ENCODE data around the gene INTS15.
"Not testable (repeated sequence)": the region's sequence is repeated elsewhere in the genome, so short reads cannot be mapped to it uniquely, and the experiment has no call there.

INTS15 gene

GRCh38 chr7:6631605-6632004 is 41.8 kb downstream of the INTS15 start:
- H3K27ac ChIP-seq (ENCODE audit: low read depth, low read length), result no peak overlapping the region
- H3K9me3 ChIP-seq (ENCODE audit: control insufficient read depth in 1 of 2, low read length in 2 of 2), result no peaks in the 10 kb centered on the region
- H3K4me3 ChIP-seq (ENCODE audit: low read depth in 1 of 2, low read length in 2 of 2), result no peak overlapping the region
- no peaks in the 10 kb centered on the region for H3K27me3 ChIP-seq (ENCODE audit: control insufficient read depth in 1 of 2, insufficient read depth in 2 of 2, low read length in 2 of 2)
- no peak overlapping the region for H3K9ac ChIP-seq (ENCODE audit: low read depth in 1 of 2, low read length in 2 of 2)
- peaks cover 0 to 12% of the 10 kb centered on the region in 2 donors for H3K4me1 ChIP-seq (ENCODE audit: control insufficient read depth in 1 of 2, insufficient read depth in 2 of 2, low read length in 2 of 2)
- no peaks in the 10 kb centered on the region for H3K36me3 ChIP-seq (ENCODE audit: control insufficient read depth in 1 of 2, insufficient read depth in 2 of 2, low read length in 2 of 2)

GRCh38 chr7:6634021-6634420 is 44.2 kb downstream of the INTS15 start:
- no peaks in the 10 kb centered on the region for H3K36me3 ChIP-seq (ENCODE audit: control insufficient read depth in 1 of 2, insufficient read depth in 2 of 2, low read length in 2 of 2)
- peaks cover 9 to 19% of the 10 kb centered on the region in 2 donors for H3K4me1 ChIP-seq (ENCODE audit: control insufficient read depth in 1 of 2, insufficient read depth in 2 of 2, low read length in 2 of 2)
- H3K4me3 ChIP-seq (ENCODE audit: low read depth in 1 of 2, low read length in 2 of 2), result no peak overlapping the region
- H3K27ac ChIP-seq (ENCODE audit: low read depth, low read length), result no peak overlapping the region
- no peak overlapping the region for H3K9ac ChIP-seq (ENCODE audit: low read depth in 1 of 2, low read length in 2 of 2)
- H3K9me3 ChIP-seq (ENCODE audit: control insufficient read depth in 1 of 2, low read length in 2 of 2), result no peaks in the 10 kb centered on the region
- no peaks in the 10 kb centered on the region for H3K27me3 ChIP-seq (ENCODE audit: control insufficient read depth in 1 of 2, insufficient read depth in 2 of 2, low read length in 2 of 2)

- not testable (repeated sequence) for H3K27me3 ChIP-seq (ENCODE audit: control insufficient read depth in 1 of 2, insufficient read depth in 2 of 2, low read length in 2 of 2); H3K9ac ChIP-seq (ENCODE audit: low read depth in 1 of 2, low read length in 2 of 2); H3K9me3 ChIP-seq (ENCODE audit: control insufficient read depth in 1 of 2, low read length in 2 of 2); H3K4me3 ChIP-seq (ENCODE audit: low read depth in 1 of 2, low read length in 2 of 2); H3K36me3 ChIP-seq (ENCODE audit: control insufficient read depth in 1 of 2, insufficient read depth in 2 of 2, low read length in 2 of 2); H3K27ac ChIP-seq (ENCODE audit: low read depth, low read length)
- H3K4me1 ChIP-seq (ENCODE audit: control insufficient read depth in 1 of 2, insufficient read depth in 2 of 2, low read length in 2 of 2), result peaks cover 9 to 17% of the 10 kb centered on the region in 2 donors
Observed at GRCh38 chr7:6634971-6635370, 45.1 kb downstream of the INTS15 start.

GRCh38 chr7:6636741-6637543 is 47.1 kb downstream of the INTS15 start, which contains the start of gene ZNF316:
ZNF316 (plus strand) TSS chr7:6637318; CDS start chr7:6642410, 5,092 bp downstream.
- peaks cover 9 to 17% of the 10 kb centered on the region in 2 donors for H3K36me3 ChIP-seq (ENCODE audit: control insufficient read depth in 1 of 2, insufficient read depth in 2 of 2, low read length in 2 of 2)
- H3K4me3 ChIP-seq (ENCODE audit: low read depth in 1 of 2, low read length in 2 of 2), result peak within 1 kb of the TSS; percentile 72 to 76
- peak within 1 kb of the TSS; percentile 60 to 70 for H3K9ac ChIP-seq (ENCODE audit: low read depth in 1 of 2, low read length in 2 of 2)
- peak within 1 kb of the TSS; percentile 32 for H3K27ac ChIP-seq (ENCODE audit: low read depth, low read length)
- H3K4me1 ChIP-seq (ENCODE audit: control insufficient read depth in 1 of 2, insufficient read depth in 2 of 2, low read length in 2 of 2), result peaks cover 9 to 12% of the 10 kb centered on the region in 2 donors
- no peaks in the 10 kb centered on the region for H3K27me3 ChIP-seq (ENCODE audit: control insufficient read depth in 1 of 2, insufficient read depth in 2 of 2, low read length in 2 of 2)
- no peaks in the 10 kb centered on the region for H3K9me3 ChIP-seq (ENCODE audit: control insufficient read depth in 1 of 2, low read length in 2 of 2)

- Histone ChIP-seq H3K9ac (ENCODE audit: low read depth in 1 of 2, low read length in 2 of 2) (peak overlapping the region; percentile 54 to 61), H3K27ac (ENCODE audit: low read depth, low read length) (no peak overlapping the region), H3K4me1 (ENCODE audit: control insufficient read depth in 1 of 2, insufficient read depth in 2 of 2, low read length in 2 of 2) (peaks cover 9 to 12% of the 10 kb centered on the region in 2 donors), H3K4me3 (ENCODE audit: low read depth in 1 of 2, low read length in 2 of 2) (peak overlapping the region; percentile 65 to 74), H3K27me3 (ENCODE audit: control insufficient read depth in 1 of 2, insufficient read depth in 2 of 2, low read length in 2 of 2) (no peaks in the 10 kb centered on the region), H3K9me3 (ENCODE audit: control insufficient read depth in 1 of 2, low read length in 2 of 2) (no peaks in the 10 kb centered on the region), H3K36me3 (ENCODE audit: control insufficient read depth in 1 of 2, insufficient read depth in 2 of 2, low read length in 2 of 2) (peaks cover 10 to 24% of the 10 kb centered on the region in 2 donors)
Observed at GRCh38 chr7:6637544-6638229, 47.9 kb downstream of the INTS15 start.

GRCh38 chr7:6639032-6639431 is 49.2 kb downstream of the INTS15 start:
- no peaks in the 10 kb centered on the region for H3K9me3 ChIP-seq (ENCODE audit: control insufficient read depth in 1 of 2, low read length in 2 of 2)
- H3K4me3 ChIP-seq (ENCODE audit: low read depth in 1 of 2, low read length in 2 of 2), result no peak overlapping the region
- H3K36me3 ChIP-seq (ENCODE audit: control insufficient read depth in 1 of 2, insufficient read depth in 2 of 2, low read length in 2 of 2), result peaks cover 16 to 37% of the 10 kb centered on the region in 2 donors
- no peaks in the 10 kb centered on the region for H3K27me3 ChIP-seq (ENCODE audit: control insufficient read depth in 1 of 2, insufficient read depth in 2 of 2, low read length in 2 of 2)
- H3K27ac ChIP-seq (ENCODE audit: low read depth, low read length), result no peak overlapping the region
- H3K4me1 ChIP-seq (ENCODE audit: control insufficient read depth in 1 of 2, insufficient read depth in 2 of 2, low read length in 2 of 2), result peaks cover 9 to 12% of the 10 kb centered on the region in 2 donors
- H3K9ac ChIP-seq (ENCODE audit: low read depth in 1 of 2, low read length in 2 of 2), result no peak overlapping the region

- H3K9me3 ChIP-seq (ENCODE audit: control insufficient read depth in 1 of 2, low read length in 2 of 2), result no peaks in the 10 kb centered on the region
- H3K27me3 ChIP-seq (ENCODE audit: control insufficient read depth in 1 of 2, insufficient read depth in 2 of 2, low read length in 2 of 2), result no peaks in the 10 kb centered on the region
- peaks cover 9 to 12% of the 10 kb centered on the region in 2 donors for H3K4me1 ChIP-seq (ENCODE audit: control insufficient read depth in 1 of 2, insufficient read depth in 2 of 2, low read length in 2 of 2)
- H3K9ac ChIP-seq (ENCODE audit: low read depth in 1 of 2, low read length in 2 of 2), result no peak overlapping the region
- H3K36me3 ChIP-seq (ENCODE audit: control insufficient read depth in 1 of 2, insufficient read depth in 2 of 2, low read length in 2 of 2), result peaks cover 21 to 43% of the 10 kb centered on the region in 2 donors
- no peak overlapping the region for H3K27ac ChIP-seq (ENCODE audit: low read depth, low read length)
- no peak overlapping the region for H3K4me3 ChIP-seq (ENCODE audit: low read depth in 1 of 2, low read length in 2 of 2)
Observed at GRCh38 chr7:6639627-6640026, 49.8 kb downstream of the INTS15 start.

GRCh38 chr7:6640246-6640721 is 50.5 kb downstream of the INTS15 start:
- Histone ChIP-seq H3K4me1 (ENCODE audit: control insufficient read depth in 1 of 2, insufficient read depth in 2 of 2, low read length in 2 of 2) (peaks cover 9 to 12% of the 10 kb centered on the region in 2 donors), H3K9me3 (ENCODE audit: control insufficient read depth in 1 of 2, low read length in 2 of 2) (no peaks in the 10 kb centered on the region), H3K27ac (ENCODE audit: low read depth, low read length) (no peak overlapping the region), H3K9ac (ENCODE audit: low read depth in 1 of 2, low read length in 2 of 2) (no peak overlapping the region), H3K27me3 (ENCODE audit: control insufficient read depth in 1 of 2, insufficient read depth in 2 of 2, low read length in 2 of 2) (no peaks in the 10 kb centered on the region), H3K36me3 (ENCODE audit: control insufficient read depth in 1 of 2, insufficient read depth in 2 of 2, low read length in 2 of 2) (peaks cover 21 to 49% of the 10 kb centered on the region in 2 donors), H3K4me3 (ENCODE audit: low read depth in 1 of 2, low read length in 2 of 2) (no peak overlapping the region)

- Histone ChIP-seq H3K9ac (ENCODE audit: low read depth in 1 of 2, low read length in 2 of 2) (no peak overlapping the region), H3K4me1 (ENCODE audit: control insufficient read depth in 1 of 2, insufficient read depth in 2 of 2, low read length in 2 of 2) (peaks cover 9% of the 10 kb centered on the region in 2 donors), H3K27me3 (ENCODE audit: control insufficient read depth in 1 of 2, insufficient read depth in 2 of 2, low read length in 2 of 2) (no peaks in the 10 kb centered on the region), H3K27ac (ENCODE audit: low read depth, low read length) (no peak overlapping the region), H3K36me3 (ENCODE audit: control insufficient read depth in 1 of 2, insufficient read depth in 2 of 2, low read length in 2 of 2) (peaks cover 21 to 55% of the 10 kb centered on the region in 2 donors), H3K9me3 (ENCODE audit: control insufficient read depth in 1 of 2, low read length in 2 of 2) (no peaks in the 10 kb centered on the region), H3K4me3 (ENCODE audit: low read depth in 1 of 2, low read length in 2 of 2) (no peak overlapping the region)
Observed at GRCh38 chr7:6641305-6642035, 51.6 kb downstream of the INTS15 start.

All from duodenal mucosa (tissue), 2 donors.